ENCODE measurements around the gene GGA3. TPM values are rescaled to one million over a fixed set of nuclear protein-coding genes. Genes with fewer than 3 reads are reported as not detected.

The GGA3 gene
- polyA plus RNA-seq, 1 donor from 2014 or later = 15.7 TPM

- no peak overlapping the region for H2AFZ ChIP-seq (ENCODE audit: low read depth, low read length)
- no peaks in the 10 kb centered on the region for H3K9me3 ChIP-seq (ENCODE audit: low read length)
- TF ChIP-seq SMC3 (conservative IDR thresholded peaks at IDR 0.05; ENCODE audit: poor library complexity) = no peak
Measured at GRCh38 chr17:75228305-75228704, 33.1 kb downstream of the GGA3 start.

DNA sequence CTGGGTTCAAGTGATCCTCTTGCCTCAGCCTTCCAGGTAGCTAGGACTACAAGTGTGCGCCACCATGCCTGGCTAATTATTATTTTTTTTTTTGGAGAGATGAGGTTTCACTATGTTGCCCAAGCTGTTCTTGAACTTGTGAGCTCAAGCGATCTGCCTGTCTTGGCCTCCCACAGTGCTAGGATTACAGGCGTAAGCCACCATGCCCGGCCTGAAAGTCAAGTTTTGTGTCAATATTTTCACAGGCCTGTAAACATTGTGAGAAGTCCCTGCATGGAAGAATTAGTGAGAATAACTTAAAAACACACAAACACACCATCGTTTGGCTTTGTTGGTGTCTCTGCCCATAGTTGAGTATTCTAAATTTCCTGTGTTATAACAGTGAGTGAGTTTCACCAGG, 33.7 kb downstream of the GGA3 start:
- Histone ChIP-seq H3K36me3 (ENCODE audit: insufficient read depth, low read length) (peaks cover 3% of the 10 kb centered on the region), H3K4me2 (ENCODE audit: low read length) (no peak overlapping the region), H3K27me3 (ENCODE audit: insufficient read depth, low read depth, low read length) (no peaks in the 10 kb centered on the region), H3K9me3 (ENCODE audit: low read length) (no peaks in the 10 kb centered on the region), H3K27ac (ENCODE audit: low read length) (no peak overlapping the region), H3K4me3 (ENCODE audit: low read length) (no peak overlapping the region), H3K9ac (ENCODE audit: low read length) (no peak overlapping the region), H4K20me1 (ENCODE audit: insufficient read depth) (no peaks in the 10 kb centered on the region), H3K79me2 (replicated peaks; ENCODE audit: insufficient read depth, low read length) (no peaks in the 10 kb centered on the region), H3F3A (ENCODE audit: insufficient read depth, low read length, poor library complexity, severe bottlenecking) (no peaks in the 10 kb centered on the region), H2AFZ (ENCODE audit: low read depth, low read length) (no peak overlapping the region), H3K9me2 (ENCODE audit: insufficient read depth, low read length) (no peaks in the 10 kb centered on the region)
- TF ChIP-seq MXI1 (conservative IDR thresholded peaks at IDR 0.05; ENCODE audit: poor library complexity, severe bottlenecking) (no peak), RAD21 (conservative IDR thresholded peaks at IDR 0.05) (no peak), SMC3 (conservative IDR thresholded peaks at IDR 0.05; ENCODE audit: poor library complexity) (no peak), EP300 (conservative IDR thresholded peaks at IDR 0.05; ENCODE audit: poor library complexity, severe bottlenecking) (no peak), POLR2AphosphoS5 (IDR thresholded peaks at IDR 0.05) (no peak), EZH2 (IDR thresholded peaks at IDR 0.05; ENCODE audit: borderline replicate concordance, insufficient read depth, low read length, poor library complexity, severe bottlenecking) (no peak), TAF1 (IDR thresholded peaks at IDR 0.05; ENCODE audit: low read depth) (no peak)
- TF ChIP-seq, protein P1, sequence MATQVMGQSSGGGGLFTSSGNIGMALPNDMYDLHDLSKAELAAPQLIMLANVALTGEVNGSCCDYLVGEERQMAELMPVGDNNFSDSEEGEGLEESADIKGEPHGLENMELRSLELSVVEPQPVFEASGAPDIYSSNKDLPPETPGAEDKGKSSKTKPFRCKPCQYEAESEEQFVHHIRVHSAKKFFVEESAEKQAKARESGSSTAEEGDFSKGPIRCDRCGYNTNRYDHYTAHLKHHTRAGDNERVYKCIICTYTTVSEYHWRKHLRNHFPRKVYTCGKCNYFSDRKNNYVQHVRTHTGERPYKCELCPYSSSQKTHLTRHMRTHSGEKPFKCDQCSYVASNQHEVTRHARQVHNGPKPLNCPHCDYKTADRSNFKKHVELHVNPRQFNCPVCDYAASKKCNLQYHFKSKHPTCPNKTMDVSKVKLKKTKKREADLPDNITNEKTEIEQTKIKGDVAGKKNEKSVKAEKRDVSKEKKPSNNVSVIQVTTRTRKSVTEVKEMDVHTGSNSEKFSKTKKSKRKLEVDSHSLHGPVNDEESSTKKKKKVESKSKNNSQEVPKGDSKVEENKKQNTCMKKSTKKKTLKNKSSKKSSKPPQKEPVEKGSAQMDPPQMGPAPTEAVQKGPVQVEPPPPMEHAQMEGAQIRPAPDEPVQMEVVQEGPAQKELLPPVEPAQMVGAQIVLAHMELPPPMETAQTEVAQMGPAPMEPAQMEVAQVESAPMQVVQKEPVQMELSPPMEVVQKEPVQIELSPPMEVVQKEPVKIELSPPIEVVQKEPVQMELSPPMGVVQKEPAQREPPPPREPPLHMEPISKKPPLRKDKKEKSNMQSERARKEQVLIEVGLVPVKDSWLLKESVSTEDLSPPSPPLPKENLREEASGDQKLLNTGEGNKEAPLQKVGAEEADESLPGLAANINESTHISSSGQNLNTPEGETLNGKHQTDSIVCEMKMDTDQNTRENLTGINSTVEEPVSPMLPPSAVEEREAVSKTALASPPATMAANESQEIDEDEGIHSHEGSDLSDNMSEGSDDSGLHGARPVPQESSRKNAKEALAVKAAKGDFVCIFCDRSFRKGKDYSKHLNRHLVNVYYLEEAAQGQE (IDR thresholded peaks at IDR 0.05; ENCODE audit: borderline replicate concordance) = no peak
- TF ChIP-seq, protein P2, sequence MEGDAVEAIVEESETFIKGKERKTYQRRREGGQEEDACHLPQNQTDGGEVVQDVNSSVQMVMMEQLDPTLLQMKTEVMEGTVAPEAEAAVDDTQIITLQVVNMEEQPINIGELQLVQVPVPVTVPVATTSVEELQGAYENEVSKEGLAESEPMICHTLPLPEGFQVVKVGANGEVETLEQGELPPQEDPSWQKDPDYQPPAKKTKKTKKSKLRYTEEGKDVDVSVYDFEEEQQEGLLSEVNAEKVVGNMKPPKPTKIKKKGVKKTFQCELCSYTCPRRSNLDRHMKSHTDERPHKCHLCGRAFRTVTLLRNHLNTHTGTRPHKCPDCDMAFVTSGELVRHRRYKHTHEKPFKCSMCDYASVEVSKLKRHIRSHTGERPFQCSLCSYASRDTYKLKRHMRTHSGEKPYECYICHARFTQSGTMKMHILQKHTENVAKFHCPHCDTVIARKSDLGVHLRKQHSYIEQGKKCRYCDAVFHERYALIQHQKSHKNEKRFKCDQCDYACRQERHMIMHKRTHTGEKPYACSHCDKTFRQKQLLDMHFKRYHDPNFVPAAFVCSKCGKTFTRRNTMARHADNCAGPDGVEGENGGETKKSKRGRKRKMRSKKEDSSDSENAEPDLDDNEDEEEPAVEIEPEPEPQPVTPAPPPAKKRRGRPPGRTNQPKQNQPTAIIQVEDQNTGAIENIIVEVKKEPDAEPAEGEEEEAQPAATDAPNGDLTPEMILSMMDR (IDR thresholded peaks at IDR 0.05; ENCODE audit: poor library complexity, severe bottlenecking) = no peak

More at GRCh38 chr17:75228305-75228704, 33.1 kb downstream of the GGA3 start:
- Histone ChIP-seq H3K27me3 (ENCODE audit: insufficient read depth, low read depth, low read length) (no peaks in the 10 kb centered on the region), H3K9me2 (ENCODE audit: insufficient read depth, low read length) (no peaks in the 10 kb centered on the region), H3K27ac (ENCODE audit: low read length) (no peak overlapping the region), H3K4me2 (ENCODE audit: low read length) (no peak overlapping the region), H3K9ac (ENCODE audit: low read length) (no peak overlapping the region), H3F3A (ENCODE audit: insufficient read depth, low read length, poor library complexity, severe bottlenecking) (no peaks in the 10 kb centered on the region), H3K36me3 (ENCODE audit: insufficient read depth, low read length) (peaks cover 5% of the 10 kb centered on the region), H3K4me3 (ENCODE audit: low read length) (no peak overlapping the region), H3K79me2 (replicated peaks; ENCODE audit: insufficient read depth, low read length) (no peaks in the 10 kb centered on the region), H4K20me1 (ENCODE audit: insufficient read depth) (no peaks in the 10 kb centered on the region)

- no peaks in the 10 kb centered on the region for H3K36me3 ChIP-seq (ENCODE audit: insufficient read depth, low read length)
- H3K27me3 ChIP-seq (ENCODE audit: insufficient read depth, low read depth, low read length) = no peaks in the 10 kb centered on the region
Measured at GRCh38 chr17:75225016-75225415, 36.4 kb downstream of the GGA3 start.

More at GRCh38 chr17:75225016-75225415, 36.4 kb downstream of the GGA3 start:
- no peaks in the 10 kb centered on the region for H3K9me2 ChIP-seq (ENCODE audit: insufficient read depth, low read length)
- H4K20me1 ChIP-seq (ENCODE audit: insufficient read depth) = no peaks in the 10 kb centered on the region
- no peak overlapping the region for H3K4me2 ChIP-seq (ENCODE audit: low read length)
- no peaks in the 10 kb centered on the region for H3F3A ChIP-seq (ENCODE audit: insufficient read depth, low read length, poor library complexity, severe bottlenecking)
- H2AFZ ChIP-seq (ENCODE audit: low read depth, low read length) = no peak overlapping the region
- no peak overlapping the region for H3K9ac ChIP-seq (ENCODE audit: low read length)
- H3K4me3 ChIP-seq (ENCODE audit: low read length) = no peak overlapping the region
- no peaks in the 10 kb centered on the region for H3K79me2 ChIP-seq (replicated peaks; ENCODE audit: insufficient read depth, low read length)
- TF ChIP-seq POLR2AphosphoS5 (IDR thresholded peaks at IDR 0.05) (no peak), RAD21 (conservative IDR thresholded peaks at IDR 0.05) (no peak), TAF1 (IDR thresholded peaks at IDR 0.05; ENCODE audit: low read depth) (no peak), MXI1 (conservative IDR thresholded peaks at IDR 0.05; ENCODE audit: poor library complexity, severe bottlenecking) (no peak), EZH2 (IDR thresholded peaks at IDR 0.05; ENCODE audit: borderline replicate concordance, insufficient read depth, low read length, poor library complexity, severe bottlenecking) (no peak), EP300 (conservative IDR thresholded peaks at IDR 0.05; ENCODE audit: poor library complexity, severe bottlenecking) (no peak), SMC3 (conservative IDR thresholded peaks at IDR 0.05; ENCODE audit: poor library complexity) (no peak)
- TF ChIP-seq, protein P1 (IDR thresholded peaks at IDR 0.05; ENCODE audit: borderline replicate concordance) = no peak
- TF ChIP-seq, protein P2 (IDR thresholded peaks at IDR 0.05; ENCODE audit: poor library complexity, severe bottlenecking) = no peak
- H3K9me3 ChIP-seq (ENCODE audit: low read length) = no peaks in the 10 kb centered on the region
- no peak overlapping the region for H3K27ac ChIP-seq (ENCODE audit: low read length)

Data from neural cell (in vitro differentiated cells).